Astrocyte of the hippocampus (primary cell): ENCODE results near the gene H1-8.
A peak's percentile ranks its signal among the peaks of the same experiment; 100 is the strongest.
"Not testable (repeated sequence)": the region's sequence is repeated elsewhere in the genome, so short reads cannot be mapped to it uniquely, and the experiment has no call there.

Experiments
- DNase-seq: peaks from one replicate; pipeline ENCODE4 v3.0.0; 2011; ENCODE audit warnings: low read depth, low spot score

H1-8 gene

GRCh38 chr3:129533406-129533805, 9.6 kb upstream of the H1-8 start:
- no peak for DNase-seq

GRCh38 chr3:129534428-129535027, 8.4 kb upstream of the H1-8 start:
- peak; percentile 22 for DNase-seq

- DNase-seq: no peak
Measured at GRCh38 chr3:129535075-129535474, 7.9 kb upstream of the H1-8 start.

- no peak for DNase-seq
Measured at GRCh38 chr3:129536374-129536667, 6.7 kb upstream of the H1-8 start.

GRCh38 chr3:129536804-129537203, 6.2 kb upstream of the H1-8 start:
- no peak for DNase-seq

GRCh38 chr3:129539206-129539605, 3.8 kb upstream of the H1-8 start:
- DNase-seq: no peak

GRCh38 chr3:129540776-129541516, 2.0 kb upstream of the H1-8 start:
- DNase-seq: no peak

- DNase-seq: no peak
Measured at GRCh38 chr3:129542747-129543146, 228 bp upstream of the H1-8 start.

GRCh38 chr3:129543999-129544398, 1.0 kb downstream of the H1-8 start:
- no peak for DNase-seq

GRCh38 chr3:129545951-129546350, 3.0 kb downstream of the H1-8 start:
- DNase-seq: not testable (repeated sequence)

- DNase-seq: no peak
Measured at GRCh38 chr3:129547241-129547640, 4.3 kb downstream of the H1-8 start.

GRCh38 chr3:129548104-129548965, 5.4 kb downstream of the H1-8 start:
- no peak for DNase-seq

GRCh38 chr3:129549006-129549800, 6.2 kb downstream of the H1-8 start:
- peak; percentile 53 for DNase-seq

- DNase-seq: no peak
Measured at GRCh38 chr3:129549805-129550204, 6.8 kb downstream of the H1-8 start.

GRCh38 chr3:129552287-129553050, 9.5 kb downstream of the H1-8 start:
- DNase-seq: no peak

GRCh38 chr3:129553171-129553570, 10.2 kb downstream of the H1-8 start:
- no peak for DNase-seq

GRCh38 chr3:129553719-129554118, 10.7 kb downstream of the H1-8 start:
- DNase-seq: peak; percentile 28

- peak; percentile 55 for DNase-seq
Measured at GRCh38 chr3:129554356-129555152, 11.6 kb downstream of the H1-8 start.

GRCh38 chr3:129555153-129555550, 12.2 kb downstream of the H1-8 start:
- peak; percentile 45 for DNase-seq

GRCh38 chr3:129555616-129556357, 12.8 kb downstream of the H1-8 start:
- DNase-seq: no peak
